Endothelial cell of coronary artery (primary cell): ENCODE measurements around the gene TTLL11. TPM values are rescaled to one million over a fixed set of nuclear protein-coding genes. Genes with fewer than 3 reads are reported as not detected.

ENCODE experiments used
- total RNA-seq: library from RNA; depleted of rRNA; stranded (reverse); fragments of >200 nt; gene quantifications from 2 replicates; pipeline ENCODE4 v1.2.3, GENCODE V29; 2014

TTLL11 gene
- 2.7 and 4.8 TPM in 2 replicates for total RNA-seq

GRCh38 chr9:122092611-122093506 is at the start of gene TTLL11:
TTLL11 (minus strand) TSS chr9:122093308; CDS start chr9:122093148, 160 bp downstream.

Other genes with a start within 250 kb of the TTLL11 start
- gene NDUFA8, start 66.5 kb upstream of the TTLL11 start, total RNA-seq, result 45.3 and 49.8 TPM in 2 replicates
- not detected in 2 replicates for gene MORN5, start 66.6 kb upstream of the TTLL11 start, total RNA-seq
- gene LHX6, start 135.6 kb upstream of the TTLL11 start, total RNA-seq, result 0.27 and 1.3 TPM in 2 replicates
- 6.7 and 7.4 TPM in 2 replicates for gene RBM18, start 171.5 kb upstream of the TTLL11 start, total RNA-seq
- 34.3 and 34.9 TPM in 2 replicates for gene MRRF, start 171.6 kb upstream of the TTLL11 start, total RNA-seq